Activated T-cell treated with anti-CD3 and anti-CD28 coated beads, Interleukin-2, amount 50 U/mL, for 1 hour (primary cell): ENCODE results near the gene FUS.
A peak's percentile ranks its signal among the peaks of the same experiment; 100 is the strongest.
"Not testable (repeated sequence)": the region's sequence is repeated elsewhere in the genome, so short reads cannot be mapped to it uniquely, and the experiment has no call there.

Experiments
- DNase-seq: peaks from one replicate; pipeline ENCODE4 v3.0.0-alpha.2; 2020

Gene FUS

DNA sequence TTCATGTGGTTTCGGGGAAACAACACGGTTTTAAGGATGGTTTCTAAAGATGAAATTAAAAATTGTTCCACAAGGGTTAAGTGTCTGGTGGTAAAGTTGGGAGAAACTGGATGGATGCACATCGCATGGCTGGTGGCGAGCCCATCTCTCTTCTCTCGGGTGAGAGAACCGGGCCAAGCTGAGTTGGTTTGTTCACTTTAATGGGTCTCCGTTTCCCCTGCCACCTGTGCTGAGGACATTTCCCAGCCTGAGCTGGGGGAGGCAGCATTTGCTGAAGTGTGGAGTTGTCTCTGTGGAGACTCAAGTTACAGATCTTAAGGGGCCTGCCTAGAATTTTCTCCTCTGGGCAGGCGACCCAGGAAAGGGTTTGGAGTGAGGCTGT lies 7.9 kb downstream of the FUS start:
- DNase-seq, result no peak

DNA sequence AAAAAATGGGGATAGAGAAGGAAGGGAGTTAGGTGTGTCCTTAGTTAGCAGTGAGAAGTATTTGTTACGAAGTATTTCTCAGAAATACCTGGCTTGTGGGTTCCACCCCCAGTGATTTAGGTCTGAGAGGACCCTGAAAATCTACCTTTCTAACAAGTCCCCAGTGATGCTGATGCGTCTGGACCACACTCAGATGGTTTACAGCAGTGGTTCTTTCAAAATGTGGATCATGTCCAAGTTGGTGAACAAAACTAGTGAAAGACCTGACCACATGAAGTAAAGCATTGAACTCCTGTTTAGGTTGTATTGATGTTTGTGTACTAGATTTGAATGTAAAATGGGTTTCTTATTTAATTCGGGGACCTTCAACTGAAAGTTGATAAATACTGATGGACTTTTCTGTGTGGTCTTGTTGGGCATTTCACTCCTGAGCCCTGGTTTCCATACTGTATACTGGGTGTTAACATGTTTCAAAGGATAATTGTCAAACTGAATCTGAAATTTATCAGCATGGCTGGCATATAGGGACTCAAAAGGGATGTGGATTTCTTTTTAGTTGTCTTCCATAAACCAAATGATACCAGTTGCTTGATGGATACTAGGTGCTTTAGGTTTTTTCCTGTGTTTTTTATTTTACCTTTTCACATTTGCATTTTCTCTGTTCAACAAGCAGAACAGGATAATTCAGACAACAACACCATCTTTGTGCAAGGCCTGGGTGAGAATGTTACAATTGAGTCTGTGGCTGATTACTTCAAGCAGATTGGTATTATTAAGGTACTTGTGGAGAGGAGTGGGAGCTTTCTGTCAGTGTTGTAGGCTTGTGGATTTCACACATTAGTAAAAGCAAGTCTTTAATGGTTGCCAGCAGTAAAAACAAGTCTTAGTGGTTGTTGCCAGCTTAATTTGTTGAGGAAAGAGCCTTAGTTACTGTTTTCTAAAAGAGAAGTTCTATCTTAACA lies 8.8 kb downstream of the FUS start:
- DNase-seq, result no peak

DNA sequence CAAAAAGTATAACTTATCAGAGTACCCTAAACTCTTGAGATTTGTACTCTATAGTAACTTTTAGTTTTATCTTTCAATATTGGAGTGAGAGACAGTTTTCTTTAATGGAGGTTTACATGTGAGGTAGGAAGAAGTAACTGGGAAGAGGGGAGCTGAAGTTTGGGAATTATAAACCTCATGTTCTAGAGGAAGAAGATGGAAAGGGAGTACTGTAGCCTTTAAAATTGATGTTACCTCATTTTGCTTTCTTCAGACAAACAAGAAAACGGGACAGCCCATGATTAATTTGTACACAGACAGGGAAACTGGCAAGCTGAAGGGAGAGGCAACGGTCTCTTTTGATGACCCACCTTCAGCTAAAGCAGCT lies 9.5 kb downstream of the FUS start:
- DNase-seq, result no peak

DNA sequence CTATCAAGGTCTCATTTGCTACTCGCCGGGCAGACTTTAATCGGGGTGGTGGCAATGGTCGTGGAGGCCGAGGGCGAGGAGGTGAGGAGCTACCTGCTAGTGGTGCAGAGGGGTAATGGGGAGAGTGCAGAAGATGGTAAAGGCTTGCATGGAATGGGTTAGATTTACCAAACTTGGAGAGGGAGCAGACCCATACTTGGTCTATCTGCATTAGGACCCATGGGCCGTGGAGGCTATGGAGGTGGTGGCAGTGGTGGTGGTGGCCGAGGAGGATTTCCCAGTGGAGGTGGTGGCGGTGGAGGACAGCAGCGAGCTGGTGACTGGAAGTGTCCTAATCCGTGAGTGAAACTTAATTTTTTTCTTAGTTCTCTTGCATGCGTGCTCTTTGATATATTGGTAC lies 10.1 kb downstream of the FUS start:
- no peak for DNase-seq

DNA sequence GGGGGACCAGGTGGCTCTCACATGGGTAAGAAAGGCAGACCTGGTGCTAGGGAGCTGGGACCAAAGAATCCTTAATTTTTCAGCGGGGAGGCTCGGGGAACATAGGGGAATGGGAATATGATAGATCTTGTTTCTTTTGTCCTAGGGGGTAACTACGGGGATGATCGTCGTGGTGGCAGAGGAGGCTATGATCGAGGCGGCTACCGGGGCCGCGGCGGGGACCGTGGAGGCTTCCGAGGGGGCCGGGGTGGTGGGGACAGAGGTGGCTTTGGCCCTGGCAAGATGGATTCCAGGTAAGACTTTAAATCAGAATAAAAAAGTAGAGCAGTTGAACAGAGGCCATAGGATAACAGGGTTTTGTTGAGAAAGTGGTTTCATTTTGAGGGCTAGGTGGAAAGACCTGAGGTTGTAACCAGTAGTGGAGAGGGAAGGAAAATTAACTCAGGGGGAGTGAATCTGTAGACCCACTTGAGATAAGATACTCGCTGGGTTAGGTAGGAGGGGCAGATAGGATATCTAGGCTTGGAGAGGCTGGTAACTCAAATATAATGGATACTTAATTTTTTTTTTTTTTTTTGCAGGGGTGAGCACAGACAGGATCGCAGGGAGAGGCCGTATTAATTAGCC lies 11.0 kb downstream of the FUS start:
- no peak for DNase-seq

DNA sequence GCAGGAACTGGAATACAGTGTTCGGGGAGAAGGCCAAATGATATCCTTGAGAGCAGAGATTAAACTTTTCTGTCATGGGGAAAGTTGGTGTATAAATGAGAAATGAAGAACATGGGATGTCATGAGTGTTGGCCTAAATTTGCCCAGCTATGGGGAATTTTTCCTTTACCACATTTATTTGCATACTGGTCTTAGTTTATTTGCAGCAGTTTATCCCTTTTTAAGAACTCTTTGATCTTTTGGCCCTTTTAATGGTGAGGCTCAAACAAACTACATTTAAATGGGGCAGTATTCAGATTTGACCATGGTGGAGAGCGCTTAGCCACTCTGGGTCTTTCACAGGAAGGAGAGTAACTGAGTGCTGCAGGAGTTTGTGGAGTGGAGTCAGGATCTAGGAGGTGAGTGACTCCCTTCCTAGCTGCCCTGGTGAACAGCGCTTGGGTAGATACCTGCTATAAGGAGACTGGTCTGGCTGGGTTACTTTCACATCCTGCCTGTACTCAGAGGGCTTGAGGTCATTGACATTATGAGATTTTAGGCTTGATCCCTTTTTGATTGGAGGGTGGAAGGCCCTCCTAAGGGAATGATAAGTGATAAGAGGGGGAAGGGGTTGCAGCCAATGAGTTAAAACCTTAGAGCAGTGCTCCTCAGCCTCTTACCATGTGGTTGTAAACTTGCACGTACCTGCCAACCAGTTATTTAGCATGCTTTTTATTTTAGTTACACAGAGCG lies 11.9 kb downstream of the FUS start:
- DNase-seq, result no peak

DNA sequence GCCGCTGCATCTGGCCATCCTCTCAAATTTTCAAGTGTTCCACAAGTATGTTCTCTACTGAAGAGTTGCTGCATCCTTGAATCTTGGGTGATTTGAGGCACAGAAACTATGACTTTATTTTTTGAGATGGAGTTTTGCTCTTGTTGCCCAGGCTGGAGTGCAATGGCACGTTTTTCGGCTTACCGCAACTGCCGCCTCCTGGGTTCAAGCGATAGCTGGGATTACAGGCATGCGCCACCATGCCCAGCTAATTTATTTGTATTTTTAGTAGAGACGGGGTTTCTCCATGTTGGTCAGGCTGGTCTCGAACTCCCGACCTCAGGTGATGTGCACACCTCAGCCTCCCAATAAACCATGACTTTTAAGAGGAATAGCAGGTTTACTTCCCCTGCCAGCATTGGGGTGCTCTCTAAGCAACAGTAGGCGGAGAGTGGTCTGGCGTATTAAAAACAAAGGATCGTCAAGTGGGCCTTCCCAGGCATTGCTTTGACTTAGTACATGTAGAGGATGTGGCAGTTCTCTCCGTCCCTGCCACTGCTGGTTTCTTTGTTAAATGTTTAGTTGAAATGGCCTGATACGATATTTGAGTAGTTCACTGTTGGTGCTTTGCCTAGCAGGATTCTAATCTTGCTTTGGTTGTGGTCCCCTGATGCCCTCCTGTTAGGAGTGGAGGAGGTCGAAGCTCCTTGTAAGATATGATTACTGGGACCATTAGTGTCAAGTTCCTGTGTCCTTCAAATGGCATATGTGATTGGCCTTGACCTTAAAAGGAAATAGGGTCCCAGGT lies 13.1 kb downstream of the FUS start:
- DNase-seq, result no peak

DNA sequence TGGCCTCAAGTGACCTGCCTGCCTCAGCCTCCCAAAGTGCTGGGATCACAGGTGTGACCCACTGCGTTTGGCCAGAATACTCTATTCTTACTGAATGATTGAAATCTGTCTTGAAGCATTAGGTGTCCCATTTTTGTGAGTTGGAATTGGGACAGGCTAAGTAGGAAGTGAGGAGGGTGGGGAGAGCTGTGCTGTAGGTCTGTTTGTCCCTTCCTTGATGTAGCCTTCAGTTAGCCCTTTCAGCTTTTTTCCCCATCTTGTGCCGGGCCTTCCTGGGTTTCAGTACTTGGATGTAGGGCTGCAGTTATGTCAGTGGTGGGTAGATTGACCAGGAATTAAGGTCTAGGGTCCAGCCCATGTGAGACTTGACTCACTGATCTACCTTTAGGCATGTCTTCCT lies 13.9 kb downstream of the FUS start:
- DNase-seq, result no peak

DNA sequence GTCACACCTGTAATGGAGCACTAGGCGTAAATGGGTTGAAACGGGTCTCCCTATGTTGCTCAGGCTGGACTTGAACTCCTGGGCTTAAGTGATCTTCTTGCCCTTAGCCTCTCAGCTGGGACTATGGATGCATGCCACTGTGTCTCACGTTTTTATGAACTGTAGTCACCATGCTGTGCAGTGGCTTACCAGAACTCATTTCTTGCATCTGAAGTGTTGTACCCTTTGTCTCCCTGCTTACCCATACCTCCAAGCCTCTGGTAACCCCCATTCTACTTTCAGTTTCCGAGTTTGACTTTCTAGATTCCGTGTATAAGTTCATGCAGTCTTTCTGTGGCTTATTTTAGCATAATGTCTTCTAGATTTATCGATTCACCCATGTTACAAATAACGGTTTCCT lies 15.0 kb downstream of the FUS start:
- DNase-seq, result no peak

DNA sequence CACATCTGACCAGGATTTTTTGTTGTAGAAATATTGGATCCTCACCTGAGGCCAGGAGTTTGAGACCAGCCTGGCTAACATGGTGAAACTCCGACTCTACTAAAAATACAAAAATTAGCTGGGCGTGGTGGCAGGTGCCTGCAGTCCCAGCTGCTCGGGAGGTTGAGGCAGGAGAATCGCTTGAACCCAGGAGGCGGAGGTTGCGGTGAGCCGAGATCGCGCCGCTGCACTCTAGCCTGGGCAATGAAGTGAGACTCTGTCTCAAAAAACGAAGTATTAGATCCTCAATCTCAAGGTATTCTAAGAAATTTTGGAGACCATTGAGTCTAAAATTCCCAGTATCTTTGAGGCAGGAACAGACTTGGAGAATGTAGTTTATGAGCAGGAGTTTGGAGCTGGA lies 15.9 kb downstream of the FUS start:
- DNase-seq, result not testable (repeated sequence)

DNA sequence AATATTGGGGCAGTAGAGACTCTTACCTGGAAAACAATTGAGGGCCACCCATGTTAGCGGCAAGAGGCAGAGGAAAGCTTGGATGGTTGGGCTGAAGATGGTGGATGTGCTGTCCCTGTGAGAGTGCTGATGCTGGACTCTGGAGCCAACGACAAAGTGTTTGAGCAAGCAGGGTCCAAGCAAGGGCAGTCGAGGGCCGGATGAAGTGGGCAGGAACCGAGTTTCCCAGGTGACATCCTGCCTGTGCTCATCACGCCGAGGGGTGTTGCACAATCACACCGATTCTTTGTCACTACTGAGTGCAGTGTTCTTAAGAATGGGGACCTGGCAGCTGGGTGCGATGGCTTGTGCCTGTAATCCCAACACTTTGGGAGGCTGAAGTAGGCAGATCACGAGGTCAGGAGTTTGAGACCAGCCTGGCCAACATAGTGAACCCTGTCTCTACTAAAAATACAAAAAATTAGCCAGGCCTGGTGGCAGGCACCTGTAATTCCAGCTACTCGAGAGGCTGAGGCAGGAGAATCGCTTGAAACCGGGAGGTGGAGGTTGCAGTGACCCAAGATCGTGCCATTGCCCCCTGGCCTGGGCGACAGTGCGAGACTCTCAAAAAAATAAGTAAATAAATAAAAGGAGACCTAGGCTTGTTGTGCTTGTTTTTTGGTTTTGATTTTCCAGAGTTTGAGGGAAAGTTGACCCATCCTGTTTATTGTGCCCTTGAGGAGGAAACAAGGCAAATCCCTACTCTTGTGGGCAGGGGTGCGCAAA lies 16.6 kb downstream of the FUS start:
- DNase-seq, result no peak

DNA sequence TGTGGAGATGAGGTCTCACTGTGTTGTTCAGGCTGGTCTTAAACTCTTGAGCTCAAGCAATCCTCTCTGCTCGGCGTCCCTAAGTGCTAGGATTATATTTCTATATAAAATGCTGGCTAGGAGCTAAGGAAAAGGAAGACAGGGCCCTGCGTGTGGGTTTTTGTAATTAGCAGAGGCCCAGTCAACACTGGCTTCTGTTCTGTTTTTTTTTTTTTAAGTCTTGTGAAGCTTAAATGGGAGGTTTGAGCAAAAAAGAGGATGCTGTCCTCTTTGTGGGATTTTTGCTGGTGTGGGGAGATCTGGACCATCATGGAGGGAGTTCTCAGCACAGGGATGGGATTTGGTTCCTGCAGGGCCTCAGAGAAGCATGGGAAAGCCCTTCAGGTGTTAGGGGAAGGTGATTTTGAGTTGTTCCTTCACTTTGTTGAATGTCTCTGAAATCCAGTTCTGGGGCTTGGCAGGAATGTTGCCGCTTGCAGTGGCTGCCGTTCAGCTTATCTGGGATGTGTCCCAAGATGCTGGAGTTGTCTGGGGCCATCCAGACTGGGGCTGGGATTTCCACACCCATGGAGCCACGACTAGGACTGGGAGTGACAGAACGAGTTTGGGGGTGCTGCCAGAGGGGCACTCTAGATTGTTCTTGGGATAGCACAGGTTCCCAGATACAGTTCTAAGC lies 18.4 kb downstream of the FUS start:
- DNase-seq, result no peak

DNA sequence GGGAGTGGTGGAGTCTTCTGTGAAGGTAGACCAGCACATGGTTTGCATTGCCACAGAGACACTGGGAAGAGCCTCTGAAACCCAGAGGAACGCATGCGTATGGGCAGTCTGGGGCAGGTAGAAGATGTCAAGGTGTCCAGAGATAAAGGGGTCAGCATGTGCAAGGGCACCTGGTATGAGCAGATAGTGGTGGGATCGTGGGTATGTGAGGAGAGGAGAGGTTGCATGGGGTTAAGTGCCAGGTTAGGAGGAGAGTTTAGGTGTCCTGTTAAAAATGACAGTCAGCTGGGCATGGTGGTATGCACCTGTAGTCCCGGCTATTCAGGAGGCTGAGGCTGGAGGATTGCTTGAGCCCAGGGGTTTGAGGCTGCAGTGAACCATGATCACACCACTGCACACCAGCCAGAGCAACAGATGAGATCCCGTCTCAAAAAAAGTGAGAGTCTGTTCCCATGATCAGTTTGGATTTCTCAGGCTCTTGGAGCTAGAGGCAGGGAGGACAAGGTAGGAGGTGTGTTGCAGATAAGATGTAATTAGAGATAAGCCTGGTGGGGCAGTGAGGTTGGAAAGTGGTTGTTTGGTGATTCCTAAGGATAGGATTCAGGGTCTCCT lies 19.6 kb downstream of the FUS start:
- DNase-seq, result no peak

DNA sequence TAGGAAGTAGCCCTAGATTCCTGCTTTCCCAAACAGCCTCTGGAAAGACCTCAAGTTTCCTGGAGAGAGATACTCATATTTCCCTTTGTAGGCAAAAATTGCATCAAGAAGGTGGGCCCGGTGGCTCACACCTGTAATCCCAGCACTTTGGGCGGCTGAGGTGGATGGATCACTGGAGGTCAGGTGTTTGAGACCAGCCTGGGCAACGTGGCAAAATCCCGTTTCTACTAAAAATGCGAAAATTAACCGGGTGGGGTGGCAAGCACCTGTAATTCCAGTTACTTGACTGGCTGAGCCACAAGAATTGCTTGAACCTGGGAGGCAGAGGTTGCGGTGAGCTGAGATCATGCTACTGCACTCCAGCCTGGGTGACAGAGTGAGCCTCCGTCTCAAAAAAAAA lies 20.2 kb downstream of the FUS start:
- not testable (repeated sequence) for DNase-seq

DNA sequence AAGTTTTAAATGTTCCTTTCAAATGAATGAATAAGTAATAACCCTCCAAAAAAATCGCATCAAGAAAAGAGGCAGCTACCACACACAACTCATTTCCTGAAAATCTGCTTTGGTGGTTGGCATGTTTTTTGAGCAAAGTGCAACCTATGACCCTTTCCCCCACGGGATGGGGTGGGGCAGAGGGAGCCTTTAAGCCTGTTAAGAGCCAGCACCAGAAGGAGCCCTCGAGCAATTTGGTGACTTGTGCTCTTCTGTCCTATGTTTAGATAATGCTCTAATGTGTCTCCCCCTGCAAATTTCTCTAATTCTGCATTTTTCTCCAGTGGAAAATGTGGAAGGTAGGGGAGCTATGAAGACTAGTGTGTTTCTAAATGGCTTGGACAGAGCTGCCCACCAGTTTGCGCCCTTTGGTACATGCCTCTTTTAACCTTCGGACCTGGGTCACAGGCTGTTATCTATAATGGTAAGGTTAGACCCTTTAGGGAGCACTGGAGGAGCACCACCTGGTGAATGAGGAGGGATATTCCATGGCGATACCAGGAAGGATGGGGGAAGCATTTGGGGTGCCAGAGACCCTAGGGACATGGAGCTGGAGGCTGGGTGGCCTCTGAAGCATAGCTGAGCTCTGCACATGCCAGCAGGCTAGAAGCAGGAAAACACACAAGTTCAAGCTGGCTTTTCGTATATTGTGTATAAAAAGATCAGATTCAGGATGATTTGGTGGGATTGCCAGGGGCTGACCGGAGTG lies 21.1 kb downstream of the FUS start:
- peak; percentile 53 for DNase-seq

DNA sequence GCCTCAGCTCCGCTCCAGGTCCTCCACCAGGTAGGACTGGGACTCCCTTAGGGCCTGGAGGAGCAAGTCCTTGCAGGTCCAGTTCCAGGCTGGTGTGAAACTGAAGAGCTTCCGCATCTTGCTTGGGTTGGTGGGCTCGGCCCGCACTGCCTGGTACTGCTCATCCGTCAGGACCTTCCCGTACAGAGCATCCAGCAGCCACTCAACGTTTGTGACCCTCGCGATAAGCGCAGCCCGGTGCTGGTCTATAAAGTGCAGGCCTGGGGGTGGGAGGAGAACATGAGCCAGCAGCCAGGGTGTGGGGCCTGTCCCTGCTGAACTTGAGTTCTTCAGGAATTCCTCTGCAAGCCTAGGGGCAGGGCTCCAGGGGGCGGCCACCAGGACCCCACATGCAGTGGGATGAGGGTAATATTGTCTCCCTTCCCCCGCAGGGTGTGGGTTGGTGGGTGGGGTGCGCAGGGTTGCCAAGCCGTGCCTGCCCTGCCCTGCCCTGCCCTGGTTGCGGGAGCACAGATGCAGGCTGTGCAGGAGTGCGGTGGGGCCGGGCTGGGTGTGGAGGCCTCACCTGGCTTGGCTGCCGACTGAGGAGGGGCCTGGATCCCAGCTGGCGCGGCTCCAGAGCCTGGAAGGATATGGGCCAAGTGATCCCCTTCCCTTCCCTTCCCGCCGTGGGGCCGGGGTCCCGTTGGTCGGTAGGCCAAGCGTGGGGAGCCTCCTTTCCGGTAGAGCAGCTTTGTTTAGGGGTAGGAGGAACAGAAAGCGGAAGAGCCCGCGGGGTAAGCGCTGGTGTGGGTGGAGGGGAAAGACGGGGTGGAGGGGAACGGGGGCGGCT lies 21.9 kb downstream of the FUS start:
- DNase-seq, result peak; percentile 54

DNA sequence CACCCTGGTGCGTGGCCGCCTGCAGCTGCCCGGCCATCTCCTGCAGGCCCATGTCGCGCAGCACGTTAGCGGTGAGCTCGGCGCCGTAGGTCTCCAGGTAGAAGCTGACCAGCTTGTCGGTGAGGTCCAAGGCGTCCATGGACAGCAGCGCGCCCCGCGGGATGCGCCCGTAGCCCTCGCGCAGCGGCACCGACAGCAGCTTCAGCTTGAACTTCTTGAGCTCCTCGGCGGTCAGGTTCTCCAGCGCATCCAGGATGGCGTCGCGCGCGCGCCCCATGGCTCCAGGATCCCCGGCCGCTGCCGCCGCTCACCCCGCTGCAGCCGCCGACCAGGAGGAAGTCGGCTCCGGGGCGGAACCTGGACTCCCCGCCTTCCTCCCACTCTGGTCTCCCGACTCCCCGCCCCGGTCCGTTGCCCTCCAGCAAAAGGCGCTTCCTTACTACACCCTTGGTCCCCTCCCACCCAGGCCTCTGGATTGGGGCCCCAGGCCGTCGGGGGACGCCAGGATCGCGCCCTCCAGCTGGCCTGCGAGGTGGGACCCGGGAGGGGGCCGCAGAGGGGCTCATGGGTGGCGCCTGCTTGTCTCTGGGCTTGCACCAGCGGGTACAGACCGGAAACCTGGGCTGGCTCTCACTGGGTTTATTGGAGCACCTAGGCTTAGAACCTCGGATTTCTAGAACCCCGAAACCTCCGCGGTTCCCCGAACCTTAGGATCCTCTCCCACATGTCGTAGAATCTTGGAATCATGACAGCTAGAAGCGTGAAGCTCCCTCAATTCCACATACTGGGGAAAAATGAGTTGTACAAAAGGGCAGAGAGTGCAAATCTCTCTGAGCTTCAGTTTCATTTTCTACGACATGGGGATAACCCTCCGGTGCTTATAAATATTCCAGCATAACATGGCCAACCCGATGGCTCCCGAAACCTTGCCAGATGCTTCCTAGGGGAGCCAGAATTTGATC lies 22.8 kb downstream of the FUS start, which contains the start of gene PYCARD:
PYCARD (minus strand) TSS at position 347 of the 962 bp plus-strand sequence; CDS start at position 277, 70 bp downstream.
- peak; percentile 52 for DNase-seq
